HepG2 (cell line): ENCODE results near the gene ASGR1. TPM values are rescaled to one million over a fixed set of nuclear protein-coding genes. Genes with fewer than 3 reads are reported as not detected.
A peak's percentile ranks its signal among the peaks of the same experiment; 100 is the strongest.

Experiments used
- CBX2 ChIP-seq, 2 experiments: fragments of 200-600 bp in 1 of 2; sonication (generic); formaldehyde crosslinking in 1 of 2; IDR thresholded peaks; 2 replicates each; pipeline versions ENCODE4 v1.7.0 to v1.8.1; 2018 to 2022; ENCODE audit warnings: low read depth in 2 of 2, low read length in 1 of 2, mild to moderate bottlenecking in 1 of 2, missing genetic modification reagents in 1 of 2
- DMTF1 ChIP-seq: sonication (generic); formaldehyde crosslinking; IDR thresholded peaks from 2 replicates; pipeline ENCODE4 v1.4.0; 2020; ENCODE audit warnings: mild to moderate bottlenecking, missing genetic modification reagents
- E2F2 ChIP-seq: sonication (generic); formaldehyde crosslinking; IDR thresholded peaks from 2 replicates; pipeline ENCODE4 v1.4.0; 2020; ENCODE audit warnings: missing genetic modification reagents, borderline replicate concordance
- GATA4 ChIP-seq: sonication (generic); IDR thresholded peaks from 2 replicates; pipeline ENCODE4 v1.6.1; 2016; ENCODE audit warnings: antibody characterized with exemption, low read depth, borderline replicate concordance
- HNRNPLL ChIP-seq: fragments of 200-400 bp; formaldehyde crosslinking; IDR thresholded peaks from 2 replicates; pipeline ENCODE4 v1.6.1; 2017; ENCODE audit warnings: mild to moderate bottlenecking, low read depth, low read length; ENCODE audit not compliant: poor library complexity, severe bottlenecking
- JUN ChIP-seq: sonication (generic); formaldehyde crosslinking; IDR thresholded peaks from 2 replicates; pipeline ENCODE4 v1.4.0; 2020; ENCODE audit warnings: mild to moderate bottlenecking, missing genetic modification reagents
- KDM2A ChIP-seq: sonication (generic); formaldehyde crosslinking; IDR thresholded peaks from 2 replicates; pipeline ENCODE4 v1.4.0; 2020; ENCODE audit warnings: low read depth, missing genetic modification reagents, borderline replicate concordance
- MTA3 ChIP-seq: sonication (generic); formaldehyde crosslinking; IDR thresholded peaks from 2 replicates; pipeline ENCODE4 v1.4.0; 2020; ENCODE audit warnings: missing genetic modification reagents
- NR0B2 ChIP-seq: sonication (generic); formaldehyde crosslinking; IDR thresholded peaks from 2 replicates; pipeline ENCODE4 v1.4.0; 2020; ENCODE audit warnings: mild to moderate bottlenecking, missing genetic modification reagents
- NR3C1 ChIP-seq: sonication (generic); formaldehyde crosslinking; IDR thresholded peaks from 2 replicates; pipeline ENCODE4 v1.4.0; 2020; ENCODE audit warnings: missing genetic modification reagents
- RNF219 ChIP-seq: sonication (generic); formaldehyde crosslinking; IDR thresholded peaks from 2 replicates; pipeline ENCODE4 v1.5.0; 2020; ENCODE audit warnings: mild to moderate bottlenecking, missing genetic modification reagents
- SP4 ChIP-seq: sonication (generic); formaldehyde crosslinking; IDR thresholded peaks from 2 replicates; pipeline ENCODE4 v1.8.1; 2023; ENCODE audit warnings: mild to moderate bottlenecking, missing genetic modification reagents
- SRSF9 ChIP-seq: fragments of 200-400 bp; formaldehyde crosslinking; IDR thresholded peaks from 2 replicates; pipeline ENCODE4 v1.6.1; 2018; ENCODE audit warnings: borderline replicate concordance, mild to moderate bottlenecking, low read depth, low read length; ENCODE audit not compliant: insufficient read depth, poor library complexity, severe bottlenecking
- ZNF20 ChIP-seq: sonication (generic); formaldehyde crosslinking; IDR thresholded peaks from 2 replicates; pipeline ENCODE4 v1.4.0; 2020; ENCODE audit warnings: mild to moderate bottlenecking, moderate library complexity, missing genetic modification reagents
- ZNF414 ChIP-seq: sonication (generic); formaldehyde crosslinking; IDR thresholded peaks from 2 replicates; pipeline ENCODE4 v1.5.0; 2020; ENCODE audit warnings: missing genetic modification reagents
- ZNF546 ChIP-seq: sonication (generic); formaldehyde crosslinking; conservative IDR thresholded peaks from 2 replicates; pipeline ENCODE4 v1.8.1; 2023; ENCODE audit warnings: mild to moderate bottlenecking, missing genetic modification reagents
- ZNF615 ChIP-seq: sonication (generic); formaldehyde crosslinking; IDR thresholded peaks from 2 replicates; pipeline ENCODE4 v1.5.0; 2020; ENCODE audit warnings: mild to moderate bottlenecking, missing genetic modification reagents, borderline replicate concordance
- ZNF670 ChIP-seq: sonication (generic); formaldehyde crosslinking; IDR thresholded peaks from 2 replicates; pipeline ENCODE4 v1.8.0; 2022; ENCODE audit warnings: mild to moderate bottlenecking, missing genetic modification reagents, borderline replicate concordance
- ZNF672 ChIP-seq: sonication (generic); formaldehyde crosslinking; IDR thresholded peaks from 2 replicates; pipeline ENCODE4 v1.8.1; 2022; ENCODE audit warnings: missing genetic modification reagents
- ZSCAN21 ChIP-seq: sonication (generic); formaldehyde crosslinking; IDR thresholded peaks from 2 replicates; pipeline ENCODE4 v1.8.0; 2022; ENCODE audit warnings: mild to moderate bottlenecking, missing genetic modification reagents, moderate library complexity, borderline replicate concordance
- polyA plus RNA-seq, 8 experiments: library from polyadenylated mRNA; depleted of rRNA in 3 of 8; stranded (reverse) in 7 of 8; unstranded in 1 of 8; fragments of >200 nt; fragmentation: Illumina TruSeq in 4 of 8; extraction: Trizol in 4 of 8; gene quantifications; 2 replicates each; pipeline versions ENCODE4 v1.2.1 to v1.2.3, GENCODE V29; 2011 to 2016; ENCODE audit warnings: low read depth in 4 of 8, missing spikeins in 1 of 8, mixed read lengths in 1 of 8; ENCODE audit not compliant: insufficient read depth in 1 of 8
- total RNA-seq, 5 experiments: library from RNA; depleted of rRNA; stranded (reverse); fragments of >200 nt; fragmentation: Illumina TruSeq; extraction: Trizol; gene quantifications; 2 replicates each; pipeline ENCODE4 v1.2.3, GENCODE V29; 2016; ENCODE audit warnings: low read depth in 1 of 5

ASGR1 gene
- total and polyA plus RNA-seq, 2 of the 13 experiments (the other 11 are each of a cell fraction or from before 2014, with no cell fraction given), result 353 to 796 TPM

GRCh38 chr17:7186241-7186640 lies 7.1 kb upstream of the ASGR1 start (continued):
- no peak for TF ChIP-seq NR0B2 (CRISPR knock-in tag)
- TF ChIP-seq SRSF9, result no peak
- peak; percentile 34; the same call in 1 of the 2 replicates for TF ChIP-seq KDM2A (CRISPR knock-in tag)
- no peak for TF ChIP-seq GATA4
- TF ChIP-seq NR3C1 (CRISPR knock-in tag), result no peak
- no peak for TF ChIP-seq ZNF670 (CRISPR knock-in tag)
- no peak for TF ChIP-seq CBX2 (IDR thresholded peaks at IDR 0.05; ENCODE audit: low read depth, low read length)
- no peak for TF ChIP-seq CBX2 (CRISPR knock-in tag; IDR thresholded peaks at IDR 0.05; ENCODE audit: low read depth)
- no peak for TF ChIP-seq SP4 (CRISPR knock-in tag)
- TF ChIP-seq ZNF546, result no peak
- no peak for TF ChIP-seq ZNF414 (CRISPR knock-in tag)
- no peak for TF ChIP-seq ZNF672
- TF ChIP-seq RNF219, result no peak
- no peak for TF ChIP-seq ZNF20
- TF ChIP-seq E2F2 (CRISPR knock-in tag), result no peak
- TF ChIP-seq MTA3, result no peak
- TF ChIP-seq ZNF615 (CRISPR knock-in tag), result no peak
- no peak for TF ChIP-seq DMTF1
- no peak for TF ChIP-seq ZSCAN21
- TF ChIP-seq HNRNPLL, result no peak
- no peak for TF ChIP-seq JUN (CRISPR knock-in tag)
